ENCODE results near the gene MON1A. TPM values are rescaled to one million over a fixed set of nuclear protein-coding genes. Genes with fewer than 3 reads are reported as not detected.

The MON1A gene
- total and polyA plus RNA-seq, 10 of the 15 experiments (the other 5 are each of a cell fraction or from before 2014, with no cell fraction given) = 1.3 to 10.5 (median 7.7) TPM

DNA sequence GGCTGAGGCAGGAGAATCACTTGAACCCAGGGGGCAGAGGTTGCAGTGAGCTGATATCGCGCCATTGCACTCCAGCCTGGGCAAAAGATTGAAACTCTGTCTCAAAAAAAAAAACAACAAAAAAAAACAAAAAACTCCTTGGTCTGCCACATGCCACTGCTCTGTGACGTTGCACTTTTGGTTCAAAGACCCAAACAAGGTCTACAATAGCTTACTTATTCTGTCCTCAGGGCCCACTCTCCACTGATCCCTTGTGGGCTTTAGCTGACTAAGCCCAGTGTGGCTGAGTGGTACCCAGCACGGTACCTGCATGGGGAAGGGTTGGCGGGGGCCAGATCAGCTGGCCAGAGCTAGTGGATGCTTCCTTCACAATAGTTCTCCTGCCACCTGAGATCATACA is 1.8 kb downstream of the MON1A start (continued):
- TF ChIP-seq, protein P1, sequence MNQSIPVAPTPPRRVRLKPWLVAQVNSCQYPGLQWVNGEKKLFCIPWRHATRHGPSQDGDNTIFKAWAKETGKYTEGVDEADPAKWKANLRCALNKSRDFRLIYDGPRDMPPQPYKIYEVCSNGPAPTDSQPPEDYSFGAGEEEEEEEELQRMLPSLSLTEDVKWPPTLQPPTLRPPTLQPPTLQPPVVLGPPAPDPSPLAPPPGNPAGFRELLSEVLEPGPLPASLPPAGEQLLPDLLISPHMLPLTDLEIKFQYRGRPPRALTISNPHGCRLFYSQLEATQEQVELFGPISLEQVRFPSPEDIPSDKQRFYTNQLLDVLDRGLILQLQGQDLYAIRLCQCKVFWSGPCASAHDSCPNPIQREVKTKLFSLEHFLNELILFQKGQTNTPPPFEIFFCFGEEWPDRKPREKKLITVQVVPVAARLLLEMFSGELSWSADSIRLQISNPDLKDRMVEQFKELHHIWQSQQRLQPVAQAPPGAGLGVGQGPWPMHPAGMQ (IDR thresholded peaks at IDR 0.05; ENCODE audit: borderline replicate concordance) = no peak
- TF ChIP-seq WRNIP1 (IDR thresholded peaks at IDR 0.05; ENCODE audit: borderline replicate concordance, low read depth, low read length) = no peak

DNA sequence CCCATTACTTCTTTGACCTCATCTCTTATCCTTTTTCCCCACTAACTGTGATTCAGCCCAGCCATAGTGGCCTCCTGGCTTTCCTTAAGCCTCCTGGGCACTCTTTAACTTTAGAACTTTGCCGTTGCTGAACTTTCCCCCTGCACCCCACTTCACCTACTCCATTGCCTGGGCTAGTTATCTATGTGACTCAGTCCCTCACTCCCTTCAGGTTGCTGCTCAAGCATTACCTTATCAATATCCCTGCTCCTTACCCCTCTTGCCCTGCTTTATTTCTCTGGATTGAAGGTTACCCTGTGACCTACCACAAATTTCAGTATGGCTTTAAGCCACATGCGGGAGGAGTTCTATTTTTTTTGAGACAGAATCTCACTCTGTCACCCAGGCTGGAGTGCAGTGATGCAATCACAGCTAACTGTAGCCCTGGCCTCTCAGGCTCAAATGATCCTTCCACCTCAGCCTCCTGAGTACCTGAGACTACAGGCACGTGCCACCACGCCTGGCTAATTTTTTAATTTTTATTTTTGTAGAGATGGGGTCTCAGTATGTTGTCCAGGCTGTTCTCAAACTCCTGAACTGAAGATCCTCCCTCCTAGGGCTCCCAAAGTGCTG is 3.4 kb downstream of the MON1A start:
- WGBS (ENCODE audit: insufficient coverage, insufficient replicate concordance, low lambda C conversion rate, missing lambda C conversion rate) = 78% methylated on average over 4 of the region's 4 CpGs
- H2AFZ ChIP-seq (ENCODE audit: control insufficient read depth, low read depth, low read length) = no peak overlapping the region
- H3K27ac ChIP-seq (ENCODE audit: control insufficient read depth, insufficient read depth) = no peak overlapping the region
- no TSS peak for BruUV-seq (replicated peaks)
- no peaks in the 10 kb centered on the region for H3K36me3 ChIP-seq (ENCODE audit: control insufficient read depth in 2 of 2, insufficient read depth in 2 of 2, low read length in 1 of 2)
- ATAC-seq (no peak), DNase-seq (ENCODE audit: low read depth, low spot score) (no peak), FAIRE-seq (no peak)
- intact Hi-C loops (cut with micrococcal nuclease; ENCODE audit: unreplicated experiment) (no loop called here), in situ Hi-C loops (cut with MboI) (no loop called here)
- ChIA-PET POLR2A (interaction anchor here (0.6 kb wide), 1 partner anchor 183 kb away, joined by 6 read pairs; no protein-coding TSS in a partner anchor), SMC1A (ENCODE audit: uncharacterized antibody, unreplicated experiment) (no interaction called here), CTCF (no interaction called here), RAD21 (ENCODE audit: unreplicated experiment) (no interaction called here)
- H3K9ac ChIP-seq (ENCODE audit: control insufficient read depth, insufficient read depth, low read length) = no peak overlapping the region
- no peaks in the 10 kb centered on the region for H3K79me2 ChIP-seq (ENCODE audit: control insufficient read depth, insufficient read depth, low read length)
- no peaks in the 10 kb centered on the region for H4K20me1 ChIP-seq (ENCODE audit: control insufficient read depth, insufficient read depth)
- no peak overlapping the region for H3K4me3 ChIP-seq
- H3K9me3 ChIP-seq (replicated peaks; ENCODE audit: control insufficient read depth, insufficient read depth, low read length) = no peaks in the 10 kb centered on the region
- H3K4me2 ChIP-seq (ENCODE audit: control insufficient read depth, insufficient read depth) = no peak overlapping the region
- H3K27me3 ChIP-seq (replicated peaks in 1 of 2; ENCODE audit: control insufficient read depth in 2 of 2, insufficient read depth in 2 of 2, low read length in 1 of 2) = no peaks in the 10 kb centered on the region
- no peaks in the 10 kb centered on the region; the same call in 1 of the 2 replicates for H3K4me1 ChIP-seq (ENCODE audit: control insufficient read depth, insufficient read depth, low read length)
- TF ChIP-seq ZBTB40 (IDR thresholded peaks at IDR 0.05; ENCODE audit: borderline replicate concordance) = no peak
- TF ChIP-seq PAX8 (IDR thresholded peaks at IDR 0.05) = no peak
- TF ChIP-seq EP300 (IDR thresholded peaks at IDR 0.05; ENCODE audit: borderline replicate concordance in 1 of 2, control insufficient read depth in 1 of 2, low read depth in 2 of 2, low read length in 2 of 2) = no peak
- TF ChIP-seq ASH2L (IDR thresholded peaks at IDR 0.05; ENCODE audit: borderline replicate concordance, low read depth) = no peak
- no peak for TF ChIP-seq EGR1 (IDR thresholded peaks at IDR 0.05; ENCODE audit: borderline replicate concordance in 1 of 2, low read depth in 2 of 2, low read length in 2 of 2)
- TF ChIP-seq ZSCAN29 (IDR thresholded peaks at IDR 0.05) = no peak
- TF ChIP-seq STAT1 (conservative IDR thresholded peaks at IDR 0.05) = no peak
- no peak for TF ChIP-seq SMC3 (IDR thresholded peaks at IDR 0.05; ENCODE audit: borderline replicate concordance, low read length)
- TF ChIP-seq RAD21 (IDR thresholded peaks at IDR 0.05; ENCODE audit: insufficient read depth, low read depth, low read length) = no peak
- TF ChIP-seq CHD1 (IDR thresholded peaks at IDR 0.05; ENCODE audit: low read depth, low read length) = no peak
- TF ChIP-seq LARP7 (IDR thresholded peaks at IDR 0.05) = no peak
- TF ChIP-seq CREB1 (IDR thresholded peaks at IDR 0.05; ENCODE audit: low read depth) = no peak
- no peak for TF ChIP-seq JUNB (IDR thresholded peaks at IDR 0.05)
- no peak for TF ChIP-seq NBN (IDR thresholded peaks at IDR 0.05)
- no peak for TF ChIP-seq GATAD2B (conservative IDR thresholded peaks at IDR 0.05; ENCODE audit: low read depth)
